Hepatocyte (in vitro differentiated cells): ENCODE measurements around the gene INTU.

Source experiments
- EZH2 ChIP-seq: fragments of 200-600 bp; sonication (generic); IDR thresholded peaks from 2 replicates; pipeline ENCODE4 v1.6.1; 2016; ENCODE audit warnings: antibody characterized with exemption, mild to moderate bottlenecking, borderline replicate concordance
- EZH2phosphoT487 ChIP-seq: fragments of 200-600 bp; sonication (generic); IDR thresholded peaks from one replicate; pipeline ENCODE4 v1.6.1; 2018; ENCODE audit warnings: antibody characterized with exemption, mild to moderate bottlenecking, low read depth, moderate library complexity; ENCODE audit not compliant: unreplicated experiment, severe bottlenecking
- TF ChIP-seq, protein P1 (sequence below): fragments of 200-600 bp; sonication (generic); IDR thresholded peaks from 2 replicates; pipeline ENCODE4 v1.5.1; 2016; ENCODE audit warnings: antibody characterized with exemption, mild to moderate bottlenecking; ENCODE audit not compliant: poor library complexity

DNA sequence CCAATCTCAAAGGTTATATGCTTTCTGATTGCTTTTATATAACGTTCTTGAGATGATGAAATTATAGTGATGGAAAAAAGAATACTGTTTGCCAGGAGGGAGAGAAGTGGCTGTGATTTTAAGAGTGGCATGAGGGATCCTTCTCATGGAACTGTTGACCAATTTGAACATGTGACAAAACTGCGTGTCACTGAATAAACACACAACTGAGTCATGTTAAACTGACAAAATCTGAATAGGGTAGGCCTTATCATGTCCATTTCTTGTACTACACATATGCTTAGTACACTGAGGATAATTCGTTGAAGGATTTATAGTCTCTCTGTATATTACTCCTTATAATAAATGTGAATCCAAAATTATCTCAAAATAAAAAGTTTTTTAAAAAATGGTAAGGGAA lies 127.1 kb downstream of the INTU start:
- TF ChIP-seq, protein P1, sequence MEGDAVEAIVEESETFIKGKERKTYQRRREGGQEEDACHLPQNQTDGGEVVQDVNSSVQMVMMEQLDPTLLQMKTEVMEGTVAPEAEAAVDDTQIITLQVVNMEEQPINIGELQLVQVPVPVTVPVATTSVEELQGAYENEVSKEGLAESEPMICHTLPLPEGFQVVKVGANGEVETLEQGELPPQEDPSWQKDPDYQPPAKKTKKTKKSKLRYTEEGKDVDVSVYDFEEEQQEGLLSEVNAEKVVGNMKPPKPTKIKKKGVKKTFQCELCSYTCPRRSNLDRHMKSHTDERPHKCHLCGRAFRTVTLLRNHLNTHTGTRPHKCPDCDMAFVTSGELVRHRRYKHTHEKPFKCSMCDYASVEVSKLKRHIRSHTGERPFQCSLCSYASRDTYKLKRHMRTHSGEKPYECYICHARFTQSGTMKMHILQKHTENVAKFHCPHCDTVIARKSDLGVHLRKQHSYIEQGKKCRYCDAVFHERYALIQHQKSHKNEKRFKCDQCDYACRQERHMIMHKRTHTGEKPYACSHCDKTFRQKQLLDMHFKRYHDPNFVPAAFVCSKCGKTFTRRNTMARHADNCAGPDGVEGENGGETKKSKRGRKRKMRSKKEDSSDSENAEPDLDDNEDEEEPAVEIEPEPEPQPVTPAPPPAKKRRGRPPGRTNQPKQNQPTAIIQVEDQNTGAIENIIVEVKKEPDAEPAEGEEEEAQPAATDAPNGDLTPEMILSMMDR = no peak
- TF ChIP-seq EZH2 = no peak
- TF ChIP-seq EZH2phosphoT487 = no peak
